Naive thymus-derived CD4-positive, alpha-beta T cell (primary cell): ENCODE results near the gene MS4A13. TPM values are rescaled to one million over a fixed set of nuclear protein-coding genes. Genes with fewer than 3 reads are reported as not detected.
"Not testable (repeated sequence)": the region's sequence is repeated elsewhere in the genome, so short reads cannot be mapped to it uniquely, and the experiment has no call there.

Source experiments
- ATAC-seq: fragments of 150-1000 bp; cut with Tn5 transposase; 2 replicates; pipeline ENCODE4 v1.10.0; 2021; ENCODE audit warnings: mild to moderate bottlenecking, moderate library complexity
- CTCF ChIA-PET: fragments of 350-600 bp; sonication (Branson Sonifier 250); formaldehyde crosslinking; loops from one replicate; lab custom pipeline; 2021; ENCODE audit warnings: antibody characterized with exemption; lab: Charles Lee
- POLR2A ChIA-PET: fragments of 350-600 bp; sonication (Branson Sonifier 250); formaldehyde crosslinking; loops from one replicate; lab custom pipeline; 2021; ENCODE audit warnings: antibody characterized with exemption, inconsistent platforms; lab: Charles Lee
- DNase-seq, 9 donors: peaks; one replicate each; pipeline versions ENCODE4 v3.0.0 to v3.0.0-alpha.2; 2020 to 2022; ENCODE audit warnings: mixed read lengths in 1 of 9
- H3K27ac ChIP-seq: one replicate; pipeline ENCODE4 v1.7.0; 2013; ENCODE audit warnings: mild to moderate bottlenecking, low read depth, low read length, moderate library complexity
- H3K27me3 ChIP-seq, 2 donors: one replicate each; pipeline ENCODE4 v1.7.0; 2013; ENCODE audit warnings: low read length in 2 of 2, mild to moderate bottlenecking in 2 of 2, moderate library complexity in 2 of 2; ENCODE audit not compliant: control insufficient read depth in 2 of 2, insufficient read depth in 2 of 2
- H3K36me3 ChIP-seq, 3 experiments: 1 replicate in 2 of 3; 2 replicates in 1 of 3; pipeline ENCODE4 v1.7.0; 2013; ENCODE audit warnings: low read length in 3 of 3, mild to moderate bottlenecking in 3 of 3, moderate library complexity in 1 of 3; ENCODE audit not compliant: insufficient read depth in 3 of 3, control insufficient read depth in 2 of 3
- H3K4me1 ChIP-seq, 2 donors: one replicate each; pipeline ENCODE4 v1.7.0; 2013; ENCODE audit warnings: low read length in 2 of 2, mild to moderate bottlenecking in 2 of 2, moderate library complexity in 1 of 2; ENCODE audit not compliant: control insufficient read depth in 2 of 2, insufficient read depth in 2 of 2
- H3K4me3 ChIP-seq: 2 replicates; pipeline ENCODE4 v1.7.0; 2013; ENCODE audit warnings: mild to moderate bottlenecking, low read length
- H3K9me3 ChIP-seq, 3 experiments: 1 replicate in 2 of 3; 2 replicates in 1 of 3; pipeline ENCODE4 v1.7.0; 2013; ENCODE audit warnings: low read length in 3 of 3; ENCODE audit not compliant: control insufficient read depth in 2 of 3
- H3K27ac Mint-ChIP-seq, 9 donors: one replicate each; pipeline ENCODE4 v1.8.0; 2020 to 2022; ENCODE audit warnings: mixed read lengths in 9 of 9, mild to moderate bottlenecking in 8 of 9, moderate library complexity in 5 of 9, inconsistent platforms in 2 of 9
- H3K27me3 Mint-ChIP-seq, 5 donors: one replicate each; pipeline ENCODE4 v1.8.0; 2021 to 2022; ENCODE audit warnings: mixed read lengths in 5 of 5, mild to moderate bottlenecking in 1 of 5
- H3K36me3 Mint-ChIP-seq, 5 donors: one replicate each; pipeline ENCODE4 v1.8.0; 2020 to 2022; ENCODE audit warnings: mixed read lengths in 5 of 5, mild to moderate bottlenecking in 3 of 5, inconsistent platforms in 1 of 5
- H3K4me1 Mint-ChIP-seq, 7 donors: one replicate each; pipeline ENCODE4 v1.8.0; 2020 to 2022; ENCODE audit warnings: mixed read lengths in 7 of 7, mild to moderate bottlenecking in 3 of 7, inconsistent platforms in 1 of 7
- H3K4me3 Mint-ChIP-seq, 10 donors: one replicate each; pipeline ENCODE4 v1.8.0; 2020 to 2022; ENCODE audit warnings: mild to moderate bottlenecking in 10 of 10, mixed read lengths in 10 of 10, moderate library complexity in 6 of 10, inconsistent platforms in 2 of 10
- H3K9me3 Mint-ChIP-seq, 11 donors: one replicate each; pipeline ENCODE4 v1.8.0; 2020 to 2022; ENCODE audit warnings: mixed read lengths in 11 of 11, mild to moderate bottlenecking in 4 of 11, inconsistent platforms in 1 of 11, moderate library complexity in 1 of 11
- intact Hi-C, 2 donors: fragments of 100-400 bp; cut with micrococcal nuclease; formaldehyde crosslinking; loops; one replicate each; pipeline ENCODE4 v1.15.1; 2023
- polyA plus RNA-seq, 2 donors: library from polyadenylated mRNA; unstranded; fragments of 300-500 nt; fragmentation: Illumina TruSeq; gene quantifications; one replicate each; pipeline ENCODE4 v1.2.3, GENCODE V29; 2021
- total RNA-seq, 6 experiments: library from RNA in 5 of 6; stranded (reverse) in 5 of 6; gene quantifications; 1 replicate in 5 of 6; 2 replicates in 1 of 6; pipeline ENCODE4 v1.2.3 and lab custom pipeline; 2021 to 2026

Gene MS4A13
- total and polyA plus RNA-seq, 7 experiments from 2014 or later = not detected

GRCh38 chr11:60528465-60528864 is 13.3 kb downstream of the MS4A13 start:
- Mint-ChIP-seq H3K27me3 (peaks cover 4 to 39% (median 23%) of the 10 kb centered on the region in 5 donors), H3K4me1 (peaks cover 0 to 5% (median 0%) of the 10 kb centered on the region in 7 donors), H3K27ac (no peak overlapping the region), H3K9me3 (peaks cover 0 to 11% (median 3%) of the 10 kb centered on the region in 11 donors), H3K4me3 (no peak overlapping the region), H3K36me3 (peaks cover 0 to 6% (median 0%) of the 10 kb centered on the region in 5 donors)
- no peak overlapping the region for H3K27ac ChIP-seq
- intact Hi-C loops = no loop called here
- H3K4me1 ChIP-seq = no peaks in the 10 kb centered on the region
- H3K36me3 ChIP-seq = no peaks in the 10 kb centered on the region
- CTCF ChIA-PET = interaction anchor here (0.6 kb wide), 1 partner anchor 60 kb away, joined by 3 read pairs; no protein-coding TSS in a partner anchor
- ATAC-seq (no peak), DNase-seq (no peak)
- POLR2A ChIA-PET = no interaction called here
- no peaks in the 10 kb centered on the region for H3K9me3 ChIP-seq
- H3K4me3 ChIP-seq = no peak overlapping the region
- H3K27me3 ChIP-seq = no peaks in the 10 kb centered on the region

- POLR2A ChIA-PET = no interaction called here
- Mint-ChIP-seq H3K4me1 (peaks cover 0 to 5% (median 0%) of the 10 kb centered on the region in 7 donors), H3K36me3 (peaks cover 0 to 6% (median 0%) of the 10 kb centered on the region in 5 donors), H3K27ac (no peak overlapping the region), H3K9me3 (peaks cover 0 to 11% (median 3%) of the 10 kb centered on the region in 11 donors), H3K4me3 (no peak overlapping the region), H3K27me3 (peaks cover 4 to 39% (median 23%) of the 10 kb centered on the region in 5 donors)
- H3K9me3 ChIP-seq = no peaks in the 10 kb centered on the region
- H3K27ac ChIP-seq = no peak overlapping the region
- CTCF ChIA-PET = no interaction called here
- H3K4me3 ChIP-seq = no peak overlapping the region
- intact Hi-C loops = no loop called here
- H3K4me1 ChIP-seq = no peaks in the 10 kb centered on the region
- ATAC-seq (peak; percentile 57), DNase-seq (no peak)
- no peaks in the 10 kb centered on the region for H3K27me3 ChIP-seq
- no peaks in the 10 kb centered on the region for H3K36me3 ChIP-seq
Measured at GRCh38 chr11:60528934-60529333, 13.7 kb downstream of the MS4A13 start.

GRCh38 chr11:60530454-60531100 is 15.4 kb downstream of the MS4A13 start:
- Mint-ChIP-seq H3K27me3 (peaks cover 4 to 38% (median 23%) of the 10 kb centered on the region in 5 donors), H3K36me3 (peaks cover 0 to 6% (median 0%) of the 10 kb centered on the region in 5 donors), H3K4me1 (peaks cover 0 to 5% (median 0%) of the 10 kb centered on the region in 7 donors), H3K27ac (no peak overlapping the region), H3K4me3 (no peak overlapping the region), H3K9me3 (peaks cover 0 to 11% (median 3%) of the 10 kb centered on the region in 11 donors)
- intact Hi-C loops = no loop called here
- Histone ChIP-seq H3K27me3 (no peaks in the 10 kb centered on the region), H3K9me3 (no peaks in the 10 kb centered on the region), H3K4me3 (no peak overlapping the region), H3K36me3 (no peaks in the 10 kb centered on the region), H3K4me1 (no peaks in the 10 kb centered on the region), H3K27ac (no peak overlapping the region)
- ATAC-seq (no peak), DNase-seq (no peak)
- POLR2A ChIA-PET = no interaction called here
- CTCF ChIA-PET = no interaction called here

GRCh38 chr11:60532383-60532782 is 17.2 kb downstream of the MS4A13 start:
- H3K27ac ChIP-seq, DNase-seq, POLR2A ChIA-PET, intact Hi-C loops, H3K27me3 ChIP-seq, H3K4me3 Mint-ChIP-seq, H3K4me1 ChIP-seq, ATAC-seq, H3K27ac Mint-ChIP-seq, H3K36me3 Mint-ChIP-seq, H3K36me3 ChIP-seq, H3K9me3 ChIP-seq, CTCF ChIA-PET, H3K4me1 Mint-ChIP-seq, H3K4me3 ChIP-seq: not testable (repeated sequence)
- Mint-ChIP-seq H3K27me3 (peaks cover 4 to 27% (median 18%) of the 10 kb centered on the region in 5 donors), H3K9me3 (peaks cover 0 to 11% (median 3%) of the 10 kb centered on the region in 11 donors)

GRCh38 chr11:60538627-60539026 is 23.4 kb downstream of the MS4A13 start:
- ATAC-seq, H3K9me3 Mint-ChIP-seq, POLR2A ChIA-PET, H3K4me1 Mint-ChIP-seq, H3K36me3 ChIP-seq, H3K27ac Mint-ChIP-seq, H3K27ac ChIP-seq, H3K27me3 ChIP-seq, H3K4me3 ChIP-seq, intact Hi-C loops, H3K4me3 Mint-ChIP-seq, H3K9me3 ChIP-seq, CTCF ChIA-PET, H3K4me1 ChIP-seq, H3K36me3 Mint-ChIP-seq, DNase-seq: not testable (repeated sequence)
- H3K27me3 Mint-ChIP-seq = peaks cover 2 to 18% (median 10%) of the 10 kb centered on the region in 5 donors

- no peak for ATAC-seq
- no peaks in the 10 kb centered on the region for H3K36me3 Mint-ChIP-seq
- intact Hi-C loops = no loop called here
Measured at GRCh38 chr11:60544077-60544476, 28.9 kb downstream of the MS4A13 start.

GRCh38 chr11:60561254-60561653 is 46.1 kb downstream of the MS4A13 start:
- intact Hi-C loops = no loop called here
- H3K27ac Mint-ChIP-seq = no peak overlapping the region
- no peak for ATAC-seq

More at GRCh38 chr11:60544077-60544476, 28.9 kb downstream of the MS4A13 start:
- H3K9me3 Mint-ChIP-seq = peaks cover 0 to 16% (median 4%) of the 10 kb centered on the region in 11 donors
- Histone ChIP-seq H3K4me3 (no peak overlapping the region), H3K36me3 (no peaks in the 10 kb centered on the region), H3K27me3 (no peaks in the 10 kb centered on the region), H3K27ac (no peak overlapping the region), H3K9me3 (no peaks in the 10 kb centered on the region), H3K4me1 (no peaks in the 10 kb centered on the region)
- ChIA-PET CTCF (no interaction called here), POLR2A (interaction anchor here (0.6 kb wide), 1 partner anchor 17 kb away, joined by 3 read pairs; no protein-coding TSS in a partner anchor)
- peaks cover 2 to 43% (median 24%) of the 10 kb centered on the region in 5 donors for H3K27me3 Mint-ChIP-seq
- no peak overlapping the region for H3K27ac Mint-ChIP-seq
- H3K4me3 Mint-ChIP-seq = no peak overlapping the region
- H3K4me1 Mint-ChIP-seq = no peaks in the 10 kb centered on the region
- DNase-seq = no peak

More at GRCh38 chr11:60561254-60561653, 46.1 kb downstream of the MS4A13 start:
- Mint-ChIP-seq H3K36me3 (peaks cover 0 to 7% (median 0%) of the 10 kb centered on the region in 5 donors), H3K4me1 (no peaks in the 10 kb centered on the region), H3K9me3 (peaks cover 7 to 72% (median 40%) of the 10 kb centered on the region in 11 donors), H3K27me3 (peaks cover 0 to 15% (median 7%) of the 10 kb centered on the region in 5 donors), H3K4me3 (no peak overlapping the region)
- peaks cover 0 to 3% (median 0%) of the 10 kb centered on the region in 3 experiments for H3K9me3 ChIP-seq
- no peak overlapping the region for H3K27ac ChIP-seq
- ChIA-PET POLR2A (no interaction called here), CTCF (no interaction called here)
- H3K36me3 ChIP-seq = no peaks in the 10 kb centered on the region
- no peak overlapping the region for H3K4me3 ChIP-seq
- H3K27me3 ChIP-seq = no peaks in the 10 kb centered on the region
- no peaks in the 10 kb centered on the region for H3K4me1 ChIP-seq
- no peak for DNase-seq
